ENCODE measurements around the gene GUCY1A2.

GUCY1A2 gene

GRCh38 chr11:106728379-106728778 lies 289.9 kb downstream of the GUCY1A2 start:
- no peak for DNase-seq

GRCh38 chr11:106727256-106727655 lies 291.0 kb downstream of the GUCY1A2 start:
- DNase-seq = no peak

DNA sequence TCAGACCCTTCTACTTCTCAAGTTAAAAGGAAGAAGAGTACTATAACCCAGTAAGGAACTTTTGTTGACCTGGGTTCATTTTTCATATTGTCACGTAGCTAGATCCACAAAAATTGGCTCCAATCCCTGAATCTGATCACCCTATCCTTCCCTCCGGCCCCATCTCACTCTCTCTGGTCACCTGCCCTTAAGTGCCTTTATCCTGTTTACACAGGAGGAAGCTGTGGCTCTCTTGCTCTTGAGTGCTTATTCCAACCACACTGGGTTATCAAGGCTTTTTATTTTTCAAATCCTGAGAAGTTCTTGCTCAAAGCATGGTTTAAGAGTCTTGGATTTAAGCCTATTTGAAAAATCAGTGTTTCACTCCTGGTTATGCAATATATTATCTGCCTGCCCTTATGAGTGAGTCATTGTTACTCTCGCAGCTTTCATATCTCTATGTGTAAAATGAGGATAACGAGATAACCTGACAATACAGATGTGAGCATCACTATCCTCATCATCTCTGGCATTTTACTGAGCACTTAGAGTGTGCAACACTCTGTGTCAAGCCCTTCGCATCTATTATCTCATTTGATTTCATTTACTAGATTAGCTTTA lies 293.9 kb downstream of the GUCY1A2 start:
- DNase-seq = no peak

GRCh38 chr11:106723071-106723470 lies 295.2 kb downstream of the GUCY1A2 start:
- no peak for DNase-seq

- DNase-seq = no peak
These were observed 301.1 kb downstream of the GUCY1A2 start for GRCh38 chr11:106717222-106717621.

DNA sequence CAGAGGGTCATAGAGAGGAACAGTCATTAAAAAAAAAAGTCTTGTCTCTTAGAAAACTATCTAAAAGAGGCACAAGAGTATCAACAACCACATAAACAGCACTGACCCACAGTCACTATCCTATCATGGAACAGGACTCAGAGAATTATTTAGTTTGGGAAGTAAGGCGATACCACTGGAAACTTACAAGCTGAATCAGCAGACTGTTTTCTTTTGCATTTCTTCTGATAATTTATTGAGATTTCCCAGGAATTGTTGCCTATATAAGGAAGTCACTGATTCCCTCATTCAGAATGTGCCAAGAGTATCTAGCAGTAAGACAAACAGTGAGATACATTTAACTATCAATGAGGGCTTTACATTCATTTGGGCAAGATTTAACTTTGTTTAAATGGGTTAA lies 304.1 kb downstream of the GUCY1A2 start:
- no peak for DNase-seq

DNA sequence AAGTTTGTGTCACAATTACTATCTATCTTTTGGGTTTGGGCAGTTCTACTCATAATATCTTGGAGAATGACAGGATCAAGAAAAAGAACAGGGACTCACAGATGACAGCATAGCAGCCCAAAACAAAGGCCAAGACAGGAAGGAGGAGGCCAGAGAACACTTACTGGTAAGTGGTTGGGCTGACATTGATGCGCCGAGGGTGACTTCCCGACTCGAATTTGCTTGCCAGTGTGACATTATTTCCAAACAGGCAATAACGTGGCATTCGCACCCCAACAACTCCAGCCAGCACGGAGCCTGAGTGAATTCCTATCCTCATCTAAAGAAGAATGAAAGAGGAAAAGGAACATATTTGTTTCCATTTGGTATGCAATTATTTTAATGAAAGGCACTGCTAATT lies 309.9 kb downstream of the GUCY1A2 start:
- no peak for DNase-seq

DNA sequence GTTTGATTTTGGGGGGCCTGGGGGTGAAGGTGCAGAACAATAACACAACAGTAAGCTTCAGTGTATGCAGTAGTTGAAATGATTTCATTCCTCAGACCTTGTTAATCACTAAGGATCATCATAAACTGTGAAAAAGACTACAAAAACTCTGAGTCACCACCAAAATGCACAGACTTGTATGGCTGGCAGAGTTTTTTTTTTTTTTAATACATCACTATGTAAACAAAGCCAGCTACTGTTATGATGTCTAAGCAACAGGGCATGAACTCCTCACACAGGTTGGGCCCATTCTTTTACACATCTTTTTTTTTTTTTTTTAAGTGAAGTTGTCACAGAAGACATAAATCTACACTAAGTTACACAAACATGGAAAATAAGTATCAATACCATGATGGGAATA lies 311.9 kb downstream of the GUCY1A2 start:
- DNase-seq = no peak

GRCh38 chr11:106702805-106703204 lies 315.5 kb downstream of the GUCY1A2 start:
- DNase-seq = no peak

- no peak for DNase-seq
These were observed 321.2 kb downstream of the GUCY1A2 start for GRCh38 chr11:106697058-106697457.

DNA sequence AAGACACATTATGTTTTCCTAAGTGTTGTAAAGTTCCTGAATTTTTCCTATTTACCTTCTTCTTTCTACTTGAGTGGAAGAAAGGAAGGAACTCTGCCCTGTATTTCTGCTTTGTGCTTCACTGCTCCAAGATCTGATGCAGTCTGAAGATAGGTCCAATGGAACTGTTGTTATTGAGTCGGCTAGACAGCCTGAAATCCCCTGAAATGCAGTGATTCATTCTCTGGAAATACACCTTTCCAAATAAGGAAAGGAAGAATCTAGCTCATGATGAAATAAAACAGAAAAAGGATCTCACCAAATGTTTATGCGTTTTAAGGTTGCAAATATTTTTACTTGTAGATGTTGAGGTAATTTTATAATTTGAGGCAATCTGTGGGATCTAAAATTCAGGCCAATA lies 322.8 kb downstream of the GUCY1A2 start:
- DNase-seq = no peak

DNA sequence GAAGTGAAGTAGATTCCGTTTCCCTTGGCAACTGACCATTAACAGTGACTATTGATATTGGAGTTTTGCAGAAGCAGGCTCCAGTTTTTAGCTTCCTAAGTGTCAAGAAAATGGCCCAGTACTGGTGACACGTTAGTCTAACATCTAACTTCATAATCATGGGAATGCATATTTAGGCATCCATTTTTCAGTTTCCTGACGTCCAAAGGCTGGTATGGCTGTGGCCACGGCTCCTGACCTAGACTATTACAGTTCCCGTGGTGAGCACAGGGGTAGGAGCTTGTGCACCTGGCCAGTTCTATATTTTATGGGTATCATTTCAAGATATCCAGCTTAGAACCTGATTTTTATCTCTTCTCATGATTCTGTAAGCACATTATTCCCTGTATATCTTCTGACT lies 323.8 kb downstream of the GUCY1A2 start:
- no peak for DNase-seq

GRCh38 chr11:106691807-106692365 lies 326.4 kb downstream of the GUCY1A2 start:
- no peak for DNase-seq

GRCh38 chr11:106690923-106691322 lies 327.4 kb downstream of the GUCY1A2 start:
- no peak for DNase-seq

DNA sequence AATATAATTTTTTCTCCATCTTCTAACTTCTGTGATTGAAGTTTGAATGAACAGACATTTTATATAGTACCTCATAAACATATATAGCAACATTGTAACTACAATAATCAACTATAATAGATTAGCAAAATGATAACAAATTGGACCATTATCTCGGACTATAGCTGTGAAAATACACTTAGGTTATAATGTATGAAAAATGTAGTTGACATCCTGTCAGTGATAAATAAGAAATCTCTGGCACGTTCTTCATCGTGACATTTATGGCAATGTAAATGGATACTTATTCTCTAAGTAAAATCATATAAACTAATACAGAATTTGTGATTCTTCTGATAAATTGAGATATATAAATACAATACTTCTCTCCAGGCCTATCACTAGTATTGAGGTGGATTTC lies 333.3 kb downstream of the GUCY1A2 start:
- DNase-seq = no peak

- no peak for DNase-seq
These were observed 334.8 kb downstream of the GUCY1A2 start for GRCh38 chr11:106683435-106683834.

DNA sequence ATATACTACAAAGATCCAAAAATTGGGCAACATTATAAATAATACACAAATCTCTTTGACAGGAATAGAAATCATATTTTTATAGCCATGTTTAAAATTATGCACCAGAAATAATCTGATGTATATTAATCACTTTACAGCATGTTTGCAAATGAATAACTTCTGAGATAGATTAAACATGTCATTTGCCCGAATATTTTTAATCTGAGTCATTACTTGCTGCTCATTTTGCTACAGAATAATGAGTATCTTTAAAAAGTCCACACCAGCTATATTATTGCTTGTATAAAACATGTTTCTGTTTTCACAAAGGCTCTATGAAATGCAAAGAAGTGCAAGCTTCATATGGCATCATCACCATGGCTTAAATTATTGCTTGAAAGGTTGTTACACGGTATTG lies 336.8 kb downstream of the GUCY1A2 start:
- DNase-seq = no peak

DNA sequence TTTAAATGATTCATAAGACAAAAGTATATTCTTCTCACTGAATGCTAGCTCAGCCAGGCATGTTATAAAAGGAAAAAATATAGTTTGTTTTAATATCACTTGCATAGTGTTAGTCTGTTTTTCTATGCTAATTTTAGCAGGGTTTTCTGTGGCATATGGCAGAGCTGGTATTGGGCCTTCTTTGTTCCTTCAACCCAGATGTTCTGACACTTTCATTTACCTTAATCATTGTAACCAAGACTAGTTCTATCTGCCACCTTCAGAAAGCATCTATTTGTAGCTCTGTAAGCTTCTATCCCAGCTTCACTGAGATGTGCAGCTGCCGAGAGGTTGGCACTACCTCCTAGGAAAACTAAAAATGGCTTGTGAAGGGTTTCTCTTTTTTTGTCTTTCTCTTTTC lies 338.7 kb downstream of the GUCY1A2 start:
- no peak for DNase-seq

DNA sequence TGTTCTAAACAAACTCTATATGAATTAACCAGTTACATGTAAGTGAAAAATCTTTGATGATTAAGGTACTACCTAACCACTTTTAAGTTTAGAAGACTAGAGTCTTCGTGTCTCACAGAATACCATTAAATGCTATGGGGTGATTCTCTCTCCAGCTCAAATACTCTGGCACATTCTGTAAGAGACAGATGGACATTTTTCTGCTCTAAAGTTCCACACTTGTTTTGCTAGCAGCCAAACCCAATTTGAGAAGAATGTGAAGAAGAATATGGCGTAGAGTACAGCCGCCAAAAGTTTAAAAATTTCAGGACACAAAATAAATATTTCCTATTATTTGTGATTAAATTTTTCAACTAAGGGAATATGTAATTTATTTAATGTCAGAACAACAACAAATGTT lies 339.1 kb downstream of the GUCY1A2 start:
- DNase-seq = no peak

DNA sequence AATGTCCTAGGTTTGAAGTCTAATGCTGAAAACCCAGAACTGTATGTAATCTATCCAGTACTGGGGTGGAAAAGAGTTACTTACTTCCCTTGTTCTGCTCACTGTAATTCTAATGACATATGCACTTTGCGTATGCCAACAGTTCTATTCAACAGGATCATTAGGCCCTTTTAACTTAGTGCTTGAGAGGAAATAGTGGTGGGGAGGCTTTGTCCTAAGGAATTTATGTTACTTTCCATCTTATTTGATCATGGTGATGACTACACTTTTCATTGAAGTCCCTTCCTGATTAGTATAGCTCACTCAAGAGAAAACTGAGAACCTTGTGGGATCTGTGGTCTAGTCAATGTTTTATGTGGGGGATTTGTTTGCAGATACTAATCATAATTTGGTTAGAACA lies 348.2 kb downstream of the GUCY1A2 start:
- no peak for DNase-seq

GRCh38 chr11:106668147-106668546 lies 350.1 kb downstream of the GUCY1A2 start:
- DNase-seq = no peak

DNA sequence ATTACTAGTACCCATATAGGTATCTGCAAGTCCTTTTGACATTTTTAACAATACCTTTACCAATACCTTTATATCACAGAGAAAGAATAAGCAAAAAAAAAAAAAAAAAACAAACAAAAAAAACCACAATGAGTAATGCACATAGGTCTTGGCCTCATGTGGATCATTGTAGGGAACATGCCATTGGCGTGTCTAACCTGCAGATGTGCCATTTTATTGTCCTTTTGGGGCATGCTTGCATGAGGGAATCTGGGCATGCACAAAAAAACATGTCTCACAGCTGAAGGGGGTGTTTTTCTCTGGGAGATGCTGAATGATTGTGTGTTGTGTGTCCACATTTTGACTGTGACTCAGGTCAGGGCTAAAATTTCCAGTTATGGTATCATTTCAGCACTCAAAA lies 361.6 kb downstream of the GUCY1A2 start:
- no peak for DNase-seq

- no peak for DNase-seq
These were observed 373.5 kb downstream of the GUCY1A2 start for GRCh38 chr11:106644824-106645223.

DNA sequence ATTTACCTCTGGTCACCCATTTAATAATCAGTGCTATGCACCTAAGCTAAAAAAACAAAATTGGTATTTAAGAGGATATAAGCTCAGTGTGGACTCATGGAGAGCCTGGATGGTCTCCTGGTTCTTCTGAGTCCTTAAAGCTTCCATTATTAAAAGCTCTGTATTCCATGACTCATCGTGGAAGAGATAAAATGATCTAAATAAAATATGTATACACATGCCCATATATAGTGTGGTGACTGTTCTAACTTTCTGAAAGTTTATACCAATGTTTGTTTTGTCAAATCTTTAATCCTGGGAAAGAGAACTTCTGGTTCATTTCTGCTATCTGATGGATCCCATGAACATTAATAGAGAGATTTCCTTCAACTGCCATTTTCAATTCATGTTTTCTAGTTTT lies 375.9 kb downstream of the GUCY1A2 start:
- no peak for DNase-seq

DNA sequence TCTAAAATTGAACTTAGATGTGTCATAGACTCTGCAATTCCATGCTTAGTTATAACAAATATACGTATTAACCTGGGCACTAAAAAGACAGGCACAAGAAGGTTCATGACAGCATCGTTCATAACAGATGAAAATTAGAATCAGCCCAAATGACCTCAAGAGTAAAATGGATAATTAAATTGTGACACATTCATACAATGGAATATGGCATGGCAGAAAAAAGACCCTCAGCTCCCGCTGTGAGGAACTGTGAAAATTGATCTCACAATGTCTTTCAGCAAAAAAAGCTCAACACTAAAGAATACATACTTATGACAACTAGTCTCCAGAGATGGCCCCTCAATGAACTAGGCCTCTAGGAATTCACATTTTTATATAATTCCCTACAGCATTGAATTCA lies 386.0 kb downstream of the GUCY1A2 start:
- no peak for DNase-seq
